Measurements from ENCODE around the gene CFAP46. TPM values are rescaled to one million over a fixed set of nuclear protein-coding genes. Genes with fewer than 3 reads are reported as not detected.

CFAP46 gene
- total and polyA plus RNA-seq, 2 experiments from 2014 or later = 0.20 to 0.22 TPM

DNA sequence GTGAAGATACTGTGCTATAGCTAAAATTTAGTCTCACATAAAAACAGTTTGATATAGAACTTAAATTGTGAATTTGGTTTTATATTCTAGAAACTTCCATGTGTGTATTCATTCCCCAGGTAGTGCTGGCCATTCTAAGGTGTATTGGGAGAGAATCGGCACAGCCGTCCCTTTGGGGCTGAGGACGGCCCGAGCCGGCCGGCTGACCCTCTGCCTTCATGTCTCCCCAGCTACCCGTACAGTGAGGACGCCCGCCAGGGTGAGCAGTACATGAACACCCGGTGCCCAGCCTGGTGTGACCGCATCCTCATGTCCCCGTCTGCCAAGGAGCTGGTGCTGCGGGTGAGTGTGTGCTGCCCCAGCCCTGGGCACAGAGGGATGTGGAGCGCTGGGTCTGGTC is 164.9 kb downstream of the CFAP46 start:
- H3K4me1 ChIP-seq (ENCODE audit: insufficient read depth) = no peaks in the 10 kb centered on the region
- H3K4me3 ChIP-seq = no peak overlapping the region
- H3F3A ChIP-seq (ENCODE audit: insufficient read depth) = no peaks in the 10 kb centered on the region
- no peaks in the 10 kb centered on the region for H3K9me2 ChIP-seq (ENCODE audit: insufficient read depth)
- no peak overlapping the region for H3K4me2 ChIP-seq (ENCODE audit: unreplicated experiment)
- H3K27ac ChIP-seq = no peak overlapping the region
- 96 to 98% methylated on average over 12 to 14 of the region's 14 CpGs for WGBS, 2 experiments (ENCODE audit: low coverage in 1 of 2, low lambda C conversion rate in 2 of 2, missing lambda C conversion rate in 2 of 2)
- H3K36me3 ChIP-seq (ENCODE audit: low read depth) = no peaks in the 10 kb centered on the region
- in situ Hi-C loops (cut with MboI) = no loop called here
- no peaks in the 10 kb centered on the region for H3K27me3 ChIP-seq (replicated peaks; ENCODE audit: insufficient read depth)
- no peaks in the 10 kb centered on the region for H4K20me1 ChIP-seq (ENCODE audit: insufficient read depth)
- no peak overlapping the region for H2AFZ ChIP-seq
- no peaks in the 10 kb centered on the region for H3K79me2 ChIP-seq (ENCODE audit: insufficient read depth)
- TF ChIP-seq EZH2phosphoT487 (IDR thresholded peaks at IDR 0.05; ENCODE audit: insufficient read depth, low read depth) (no peak), EZH2 (IDR thresholded peaks at IDR 0.05; ENCODE audit: insufficient read depth, poor library complexity, severe bottlenecking) (no peak)
- DNase-seq = no peak
- no peaks in the 10 kb centered on the region for H3K9me3 ChIP-seq (ENCODE audit: low read depth)
- H3K9ac ChIP-seq = no peak overlapping the region

DNA sequence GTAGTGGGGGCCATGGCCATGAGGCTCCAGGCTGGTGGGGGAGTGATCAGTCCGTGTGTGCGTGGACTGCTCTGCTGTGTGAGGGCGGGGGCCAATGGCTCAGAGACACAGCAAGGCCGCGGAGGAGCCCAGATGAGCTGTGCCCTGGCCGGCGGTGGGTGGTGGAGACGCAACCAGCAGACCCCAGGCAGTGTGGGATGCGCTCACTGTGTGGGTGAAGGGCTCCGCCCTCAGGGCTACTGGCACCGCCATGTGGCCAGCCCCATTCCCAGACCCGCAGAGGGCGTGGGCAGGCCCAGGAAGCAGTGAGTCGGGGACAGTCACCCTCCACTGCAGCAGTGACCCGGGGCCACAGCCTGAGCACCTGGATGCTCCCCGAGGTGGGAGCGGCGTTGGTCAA is 165.5 kb downstream of the CFAP46 start:
- in situ Hi-C loops (cut with MboI) = no loop called here
- Histone ChIP-seq H3K27me3 (replicated peaks; ENCODE audit: insufficient read depth) (no peaks in the 10 kb centered on the region), H3K27ac (no peak overlapping the region), H3K4me2 (ENCODE audit: unreplicated experiment) (no peak overlapping the region), H3K79me2 (ENCODE audit: insufficient read depth) (no peaks in the 10 kb centered on the region), H3K9me2 (ENCODE audit: insufficient read depth) (no peaks in the 10 kb centered on the region), H3K4me3 (no peak overlapping the region), H3K9me3 (ENCODE audit: low read depth) (no peaks in the 10 kb centered on the region), H3F3A (ENCODE audit: insufficient read depth) (no peaks in the 10 kb centered on the region), H3K4me1 (ENCODE audit: insufficient read depth) (no peaks in the 10 kb centered on the region), H3K9ac (no peak overlapping the region), H3K36me3 (ENCODE audit: low read depth) (no peaks in the 10 kb centered on the region), H2AFZ (no peak overlapping the region), H4K20me1 (ENCODE audit: insufficient read depth) (no peaks in the 10 kb centered on the region)
- 91 to 93% methylated on average over 18 of the region's 18 CpGs for WGBS, 2 experiments (ENCODE audit: low coverage in 1 of 2, low lambda C conversion rate in 2 of 2, missing lambda C conversion rate in 2 of 2)
- DNase-seq = no peak
- TF ChIP-seq EZH2 (IDR thresholded peaks at IDR 0.05; ENCODE audit: insufficient read depth, poor library complexity, severe bottlenecking) = no peak

DNA sequence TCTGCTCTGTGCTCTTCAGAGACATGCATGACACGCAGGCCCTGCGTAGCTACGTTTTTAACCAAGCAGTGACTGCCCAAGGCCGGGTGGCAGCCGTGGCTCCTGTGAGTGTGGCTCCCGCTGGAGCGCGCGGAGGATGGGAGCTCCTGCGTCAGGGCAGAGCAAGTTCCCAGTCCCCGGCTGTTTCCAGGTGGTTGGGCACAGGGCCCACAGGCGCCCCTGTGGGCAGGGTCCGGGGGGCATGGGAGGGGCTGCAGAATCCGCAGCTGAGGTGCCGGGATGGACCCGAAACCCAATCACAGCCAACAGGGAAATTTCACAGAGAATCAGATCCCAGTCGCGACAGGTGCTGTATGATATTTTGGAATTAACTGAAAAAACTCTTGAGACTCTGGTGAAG is 166.2 kb downstream of the CFAP46 start:
- Histone ChIP-seq H3K4me2 (ENCODE audit: unreplicated experiment) (no peak overlapping the region), H3K79me2 (ENCODE audit: insufficient read depth) (no peaks in the 10 kb centered on the region), H2AFZ (no peak overlapping the region), H3K27me3 (replicated peaks; ENCODE audit: insufficient read depth) (no peaks in the 10 kb centered on the region), H3K4me3 (no peak overlapping the region), H3K9me2 (ENCODE audit: insufficient read depth) (no peaks in the 10 kb centered on the region), H3K9ac (no peak overlapping the region), H4K20me1 (ENCODE audit: insufficient read depth) (no peaks in the 10 kb centered on the region), H3K36me3 (ENCODE audit: low read depth) (no peaks in the 10 kb centered on the region), H3K9me3 (ENCODE audit: low read depth) (no peaks in the 10 kb centered on the region), H3K4me1 (ENCODE audit: insufficient read depth) (no peaks in the 10 kb centered on the region), H3F3A (ENCODE audit: insufficient read depth) (no peaks in the 10 kb centered on the region), H3K27ac (no peak overlapping the region)
- in situ Hi-C loops (cut with MboI) = no loop called here
- TF ChIP-seq EZH2 (IDR thresholded peaks at IDR 0.05; ENCODE audit: insufficient read depth, poor library complexity, severe bottlenecking) (no peak), EZH2phosphoT487 (IDR thresholded peaks at IDR 0.05; ENCODE audit: insufficient read depth, low read depth) (no peak)
- no peak for DNase-seq
- 90 to 91% methylated on average over 18 of the region's 18 CpGs for WGBS, 2 experiments (ENCODE audit: low coverage in 1 of 2, low lambda C conversion rate in 2 of 2, missing lambda C conversion rate in 2 of 2)

DNA sequence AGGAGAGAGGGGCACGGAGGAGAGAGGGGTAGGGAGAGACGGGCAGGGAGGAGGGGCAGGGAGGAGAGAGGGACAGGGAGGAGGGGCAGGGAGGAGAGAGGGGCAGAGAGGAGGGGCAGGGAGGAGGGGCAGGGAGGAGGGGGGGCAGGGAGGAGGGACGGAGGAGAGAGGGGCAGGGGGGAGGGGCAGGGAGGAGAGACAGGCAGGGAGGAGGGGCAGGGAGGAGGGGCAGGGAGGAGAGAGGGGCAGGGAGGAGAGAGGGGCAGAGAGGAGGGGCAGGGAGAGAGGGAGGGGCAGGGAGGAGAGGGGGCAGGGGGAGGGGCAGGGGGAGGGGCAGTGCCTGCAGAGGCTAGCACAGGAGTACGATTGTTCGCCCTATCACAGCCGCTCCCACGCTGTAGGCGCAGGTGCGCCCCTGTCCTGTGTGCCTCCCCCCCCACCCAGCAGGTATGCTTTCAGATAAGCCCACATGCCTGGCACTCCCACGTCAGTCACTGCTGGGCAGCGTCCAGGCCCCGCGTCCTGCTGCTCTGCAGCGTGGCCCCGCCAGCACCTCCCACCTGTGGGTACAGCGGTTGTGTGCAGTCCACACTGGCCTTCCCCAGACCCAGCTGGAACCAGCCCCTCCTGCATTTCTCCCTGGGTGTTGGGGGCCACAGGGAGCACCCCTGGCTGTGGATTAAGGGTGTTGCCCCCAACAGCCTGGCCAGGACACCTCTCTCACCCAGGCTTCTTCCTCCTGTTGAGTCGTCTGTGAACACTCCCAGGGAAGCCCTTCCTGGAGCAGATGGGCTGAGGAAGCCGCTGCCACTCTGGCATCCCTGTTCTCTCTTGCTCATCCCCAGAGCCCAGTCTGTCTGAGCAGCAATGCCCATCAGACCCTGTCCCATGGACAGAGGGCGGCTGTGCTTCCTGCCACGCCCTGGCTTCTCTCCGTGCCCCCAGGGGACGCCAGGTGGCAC is 167.2 kb downstream of the CFAP46 start:
- Histone ChIP-seq H3K36me3 (ENCODE audit: low read depth) (no peaks in the 10 kb centered on the region), H2AFZ (no peak overlapping the region), H3K27me3 (replicated peaks; ENCODE audit: insufficient read depth) (no peaks in the 10 kb centered on the region), H3K9me2 (ENCODE audit: insufficient read depth) (no peaks in the 10 kb centered on the region), H3K4me2 (ENCODE audit: unreplicated experiment) (no peak overlapping the region), H3K9ac (no peak overlapping the region), H3K9me3 (ENCODE audit: low read depth) (no peaks in the 10 kb centered on the region), H3K4me1 (ENCODE audit: insufficient read depth) (no peaks in the 10 kb centered on the region), H3K4me3 (no peak overlapping the region), H4K20me1 (ENCODE audit: insufficient read depth) (no peaks in the 10 kb centered on the region), H3K79me2 (ENCODE audit: insufficient read depth) (no peaks in the 10 kb centered on the region), H3F3A (ENCODE audit: insufficient read depth) (no peaks in the 10 kb centered on the region), H3K27ac (no peak overlapping the region)
- 89 to 90% methylated on average over 13 to 22 of the region's 22 CpGs for WGBS, 2 experiments (ENCODE audit: low coverage in 1 of 2, low lambda C conversion rate in 2 of 2, missing lambda C conversion rate in 2 of 2)
- TF ChIP-seq EZH2 (IDR thresholded peaks at IDR 0.05; ENCODE audit: insufficient read depth, poor library complexity, severe bottlenecking) (no peak), EZH2phosphoT487 (IDR thresholded peaks at IDR 0.05; ENCODE audit: insufficient read depth, low read depth) (no peak)
- in situ Hi-C loops (cut with MboI) = no loop called here
- DNase-seq = no peak

All from GM23248 (cell line).